A172 (cell line): Measurements from ENCODE around the gene SH2D7. TPM values are rescaled to one million over a fixed set of nuclear protein-coding genes. Genes with fewer than 3 reads are reported as not detected.

Experiments used
- DNase-seq: peaks from one replicate; pipeline ENCODE4 v3.0.0-alpha.2; 2015; ENCODE audit warnings: low spot score
- total RNA-seq: library from RNA; depleted of rRNA; stranded (reverse); fragments of >200 nt; shearing (Covaris generic); gene quantifications from 2 replicates; pipeline ENCODE4 v1.2.3, GENCODE V29; 2014

Gene SH2D7
- total RNA-seq, 1 experiment from 2014 or later: not detected

- no peak for DNase-seq
Measured at GRCh38 chr15:78060232-78060631, 32.1 kb upstream of the SH2D7 start.

GRCh38 chr15:78061963-78062427, 30.4 kb upstream of the SH2D7 start:
- DNase-seq: no peak

- DNase-seq: no peak
Measured at GRCh38 chr15:78063217-78063616, 29.1 kb upstream of the SH2D7 start.

- DNase-seq: no peak
Measured at GRCh38 chr15:78063970-78064385, 28.4 kb upstream of the SH2D7 start.

- DNase-seq: no peak
Measured at GRCh38 chr15:78064544-78064943, 27.8 kb upstream of the SH2D7 start.

- peak; percentile 92 for DNase-seq
Measured at GRCh38 chr15:78065284-78065872, 27.0 kb upstream of the SH2D7 start.

GRCh38 chr15:78065973-78066946, 26.1 kb upstream of the SH2D7 start:
- DNase-seq: no peak

- no peak for DNase-seq
Measured at GRCh38 chr15:78067328-78068228, 24.8 kb upstream of the SH2D7 start.

GRCh38 chr15:78069052-78069414, 23.3 kb upstream of the SH2D7 start:
- no peak for DNase-seq

- no peak for DNase-seq
Measured at GRCh38 chr15:78069462-78070029, 22.8 kb upstream of the SH2D7 start.

- DNase-seq: no peak
Measured at GRCh38 chr15:78070049-78070700, 22.2 kb upstream of the SH2D7 start.

GRCh38 chr15:78071383-78071782, 21.0 kb upstream of the SH2D7 start:
- no peak for DNase-seq

- no peak for DNase-seq
Measured at GRCh38 chr15:78072080-78072892, 20.1 kb upstream of the SH2D7 start.

GRCh38 chr15:78073046-78073787, 19.1 kb upstream of the SH2D7 start:
- no peak for DNase-seq

- DNase-seq: peak; percentile 57
Measured at GRCh38 chr15:78075490-78076230, 16.7 kb upstream of the SH2D7 start.

- DNase-seq: no peak
Measured at GRCh38 chr15:78076231-78077052, 15.9 kb upstream of the SH2D7 start.

GRCh38 chr15:78077053-78077870, 15.1 kb upstream of the SH2D7 start, which contains the start of gene TBC1D2B:
TBC1D2B (minus strand) TSS chr15:78077711; CDS start chr15:78077652, 59 bp downstream.
- no peak for DNase-seq
